ENCODE data around the gene ZC2HC1B. TPM values are rescaled to one million over a fixed set of nuclear protein-coding genes. Genes with fewer than 3 reads are reported as not detected.
A peak's percentile ranks its signal among the peaks of the same experiment; 100 is the strongest.

The ZC2HC1B gene
- total RNA-seq, 1 donor from 2014 or later, result not detected

GRCh38 chr6:143842902-143843676 lies 21.2 kb upstream of the ZC2HC1B start, which contains the start of gene LTV1:
LTV1 (plus strand) TSS chr6:143843338; CDS start chr6:143843478, 140 bp downstream.
- peak within 1 kb of the TSS; percentile 93 for H3K27ac ChIP-seq (ENCODE audit: low read depth, low read length)
- FAIRE-seq, result peak; percentile 88

GRCh38 chr6:143843677-143843999 lies 20.6 kb upstream of the ZC2HC1B start:
- Histone ChIP-seq H3K4me1 (ENCODE audit: insufficient read depth, low read length) (peaks cover 9% of the 10 kb centered on the region), H4K20me1 (ENCODE audit: insufficient read depth, low read length) (peaks cover 4% of the 10 kb centered on the region), H3K9me3 (ENCODE audit: insufficient read depth, low read depth, low read length) (no peaks in the 10 kb centered on the region), H3K27ac (ENCODE audit: low read depth, low read length) (peak overlapping the region; percentile 93), H3K36me3 (ENCODE audit: insufficient read depth, low read length) (peaks cover 39% of the 10 kb centered on the region), H3K4me2 (ENCODE audit: low read length) (peak overlapping the region; percentile 97), H3K4me3 (ENCODE audit: insufficient read depth, low read depth, low read length) (peak overlapping the region; percentile 77), H2AFZ (ENCODE audit: low read depth, low read length) (peak overlapping the region; percentile 88), H3K79me2 (ENCODE audit: insufficient read depth, low read length) (peaks cover 50% of the 10 kb centered on the region), H3K9ac (ENCODE audit: low read length) (peak overlapping the region; percentile 98), H3K27me3 (ENCODE audit: insufficient read depth, low read length) (no peaks in the 10 kb centered on the region)
- FAIRE-seq (no peak), DNase-seq (ENCODE audit: low read depth) (no peak)
- Mint-ChIP-seq H3K27me3 (ENCODE audit: low read depth, unreplicated experiment) (no peaks in the 10 kb centered on the region), H3K4me1 (ENCODE audit: low read depth, unreplicated experiment) (peaks cover 4% of the 10 kb centered on the region), H3K9me3 (ENCODE audit: unreplicated experiment) (no peaks in the 10 kb centered on the region), H3K4me3 (ENCODE audit: unreplicated experiment) (peak overlapping the region; percentile 98), H3K36me3 (ENCODE audit: low read depth, unreplicated experiment) (peaks cover 2% of the 10 kb centered on the region), H3K27ac (ENCODE audit: unreplicated experiment) (peak overlapping the region; percentile 97)
- TF ChIP-seq EZH2 (IDR thresholded peaks at IDR 0.05; ENCODE audit: insufficient read depth, low read length), result no peak
- TF ChIP-seq, protein P1, sequence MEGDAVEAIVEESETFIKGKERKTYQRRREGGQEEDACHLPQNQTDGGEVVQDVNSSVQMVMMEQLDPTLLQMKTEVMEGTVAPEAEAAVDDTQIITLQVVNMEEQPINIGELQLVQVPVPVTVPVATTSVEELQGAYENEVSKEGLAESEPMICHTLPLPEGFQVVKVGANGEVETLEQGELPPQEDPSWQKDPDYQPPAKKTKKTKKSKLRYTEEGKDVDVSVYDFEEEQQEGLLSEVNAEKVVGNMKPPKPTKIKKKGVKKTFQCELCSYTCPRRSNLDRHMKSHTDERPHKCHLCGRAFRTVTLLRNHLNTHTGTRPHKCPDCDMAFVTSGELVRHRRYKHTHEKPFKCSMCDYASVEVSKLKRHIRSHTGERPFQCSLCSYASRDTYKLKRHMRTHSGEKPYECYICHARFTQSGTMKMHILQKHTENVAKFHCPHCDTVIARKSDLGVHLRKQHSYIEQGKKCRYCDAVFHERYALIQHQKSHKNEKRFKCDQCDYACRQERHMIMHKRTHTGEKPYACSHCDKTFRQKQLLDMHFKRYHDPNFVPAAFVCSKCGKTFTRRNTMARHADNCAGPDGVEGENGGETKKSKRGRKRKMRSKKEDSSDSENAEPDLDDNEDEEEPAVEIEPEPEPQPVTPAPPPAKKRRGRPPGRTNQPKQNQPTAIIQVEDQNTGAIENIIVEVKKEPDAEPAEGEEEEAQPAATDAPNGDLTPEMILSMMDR (IDR thresholded peaks at IDR 0.05; ENCODE audit: insufficient read depth, low read depth, low read length), result no peak

More at GRCh38 chr6:143842902-143843676, 21.2 kb upstream of the ZC2HC1B start, which contains the start of gene LTV1:
- Histone ChIP-seq H3K4me1 (ENCODE audit: insufficient read depth, low read length) (peaks cover 9% of the 10 kb centered on the region), H3K9ac (ENCODE audit: low read length) (peak within 1 kb of the TSS; percentile 98), H3K27me3 (ENCODE audit: insufficient read depth, low read length) (no peaks in the 10 kb centered on the region), H3K4me3 (ENCODE audit: insufficient read depth, low read depth, low read length) (peak within 1 kb of the TSS; percentile 77), H2AFZ (ENCODE audit: low read depth, low read length) (peak within 1 kb of the TSS; percentile 88), H3K36me3 (ENCODE audit: insufficient read depth, low read length) (peaks cover 33% of the 10 kb centered on the region), H4K20me1 (ENCODE audit: insufficient read depth, low read length) (no peaks in the 10 kb centered on the region), H3K79me2 (ENCODE audit: insufficient read depth, low read length) (peaks cover 45% of the 10 kb centered on the region), H3K9me3 (ENCODE audit: insufficient read depth, low read depth, low read length) (no peaks in the 10 kb centered on the region), H3K4me2 (ENCODE audit: low read length) (peak within 1 kb of the TSS; percentile 97)
- TF ChIP-seq, protein P1 (IDR thresholded peaks at IDR 0.05; ENCODE audit: insufficient read depth, low read depth, low read length), result no peak
- no peak for TF ChIP-seq EZH2 (IDR thresholded peaks at IDR 0.05; ENCODE audit: insufficient read depth, low read length)
- H3K4me3 Mint-ChIP-seq (ENCODE audit: unreplicated experiment), result peak within 1 kb of the TSS; percentile 98
- peaks cover 2% of the 10 kb centered on the region for H3K36me3 Mint-ChIP-seq (ENCODE audit: low read depth, unreplicated experiment)
- H3K27ac Mint-ChIP-seq (ENCODE audit: unreplicated experiment), result peak within 1 kb of the TSS; percentile 97
- H3K4me1 Mint-ChIP-seq (ENCODE audit: low read depth, unreplicated experiment), result peaks cover 4% of the 10 kb centered on the region
- H3K27me3 Mint-ChIP-seq (ENCODE audit: low read depth, unreplicated experiment), result no peaks in the 10 kb centered on the region
- no peaks in the 10 kb centered on the region for H3K9me3 Mint-ChIP-seq (ENCODE audit: unreplicated experiment)
- DNase-seq (ENCODE audit: low read depth), result peak; percentile 90

DNA sequence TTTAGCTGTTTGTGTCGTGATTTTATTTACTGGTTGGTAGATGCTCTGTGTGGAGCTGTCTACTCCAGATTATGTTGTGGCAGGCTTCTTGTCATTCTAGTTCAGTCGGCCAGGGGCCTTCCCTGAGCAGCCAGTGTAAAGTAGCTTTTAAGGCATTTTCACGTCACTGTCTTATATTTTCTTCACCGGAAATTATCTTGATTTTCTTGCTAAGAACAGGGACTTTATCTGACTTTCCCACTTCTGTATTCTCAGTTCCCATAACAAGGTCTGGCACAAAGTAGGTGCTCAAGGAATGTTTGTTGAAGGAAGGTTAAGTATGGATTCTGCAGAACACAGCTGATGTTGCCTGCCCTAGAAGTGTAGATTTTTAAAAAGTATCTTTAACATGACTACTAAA lies 20.3 kb upstream of the ZC2HC1B start:
- peaks cover 2% of the 10 kb centered on the region for H3K36me3 Mint-ChIP-seq (ENCODE audit: low read depth, unreplicated experiment)
- H3K9me3 Mint-ChIP-seq (ENCODE audit: unreplicated experiment), result no peaks in the 10 kb centered on the region
- peaks cover 4% of the 10 kb centered on the region for H3K4me1 Mint-ChIP-seq (ENCODE audit: low read depth, unreplicated experiment)
- Histone ChIP-seq H4K20me1 (ENCODE audit: insufficient read depth, low read length) (peaks cover 8% of the 10 kb centered on the region), H3K27ac (ENCODE audit: low read depth, low read length) (peak overlapping the region; percentile 93), H2AFZ (ENCODE audit: low read depth, low read length) (peak overlapping the region; percentile 88), H3K79me2 (ENCODE audit: insufficient read depth, low read length) (peaks cover 54% of the 10 kb centered on the region), H3K9ac (ENCODE audit: low read length) (peak overlapping the region; percentile 98), H3K36me3 (ENCODE audit: insufficient read depth, low read length) (peaks cover 42% of the 10 kb centered on the region), H3K4me1 (ENCODE audit: insufficient read depth, low read length) (peaks cover 9% of the 10 kb centered on the region), H3K9me3 (ENCODE audit: insufficient read depth, low read depth, low read length) (no peaks in the 10 kb centered on the region), H3K4me3 (ENCODE audit: insufficient read depth, low read depth, low read length) (peak overlapping the region; percentile 77), H3K27me3 (ENCODE audit: insufficient read depth, low read length) (no peaks in the 10 kb centered on the region), H3K4me2 (ENCODE audit: low read length) (peak overlapping the region; percentile 97)
- peak overlapping the region; percentile 98 for H3K4me3 Mint-ChIP-seq (ENCODE audit: unreplicated experiment)
- no peaks in the 10 kb centered on the region for H3K27me3 Mint-ChIP-seq (ENCODE audit: low read depth, unreplicated experiment)
- peak overlapping the region; percentile 97 for H3K27ac Mint-ChIP-seq (ENCODE audit: unreplicated experiment)
- no peak for TF ChIP-seq EZH2 (IDR thresholded peaks at IDR 0.05; ENCODE audit: insufficient read depth, low read length)
- TF ChIP-seq, protein P1 (IDR thresholded peaks at IDR 0.05; ENCODE audit: insufficient read depth, low read depth, low read length), result no peak
- DNase-seq (ENCODE audit: low read depth) (no peak), FAIRE-seq (no peak)
